SK-N-SH (cell line): ENCODE measurements around the gene MSL3B.

Source experiments
- CTCF ChIA-PET: fragments of 300-600, 350-600 bp; formaldehyde crosslinking; extraction: SDS; loops from one replicate; lab custom pipeline; 2021; lab: Yijun Ruan, JAX
- POLR2A ChIA-PET: fragments of 350-600 bp; sonication (Branson Sonifier 250); formaldehyde crosslinking; extraction: SDS; loops from one replicate; lab custom pipeline; 2020; ENCODE audit warnings: antibody characterized with exemption, inconsistent platforms; lab: Yijun Ruan, JAX
- DNase-seq: peaks from one replicate; pipeline ENCODE4 v3.0.0; 2012
- H2AFZ ChIP-seq: fragments of 200-600 bp; sonication (generic); 2 replicates; pipeline ENCODE4 v1.8.1; 2016; ENCODE audit warnings: antibody characterized with exemption, mild to moderate bottlenecking, low read depth
- H3F3A ChIP-seq: fragments of 200-600 bp; sonication (generic); replicated peaks from 2 replicates; pipeline ENCODE3; 2016; ENCODE audit warnings: antibody characterized with exemption, mild to moderate bottlenecking; ENCODE audit not compliant: insufficient read depth
- H3K27ac ChIP-seq, 2 experiments: fragments of 200-500 bp in 1 of 2; fragments of 200-600 bp in 1 of 2; sonication (Bioruptor generic) in 1 of 2; sonication (generic), shearing (Covaris generic) in 1 of 2; 2 replicates each; pipeline versions ENCODE4 v1.5.1 to v1.6.1; 2014 to 2016; ENCODE audit warnings: low read depth in 2 of 2, inconsistent platforms in 1 of 2, low read length in 1 of 2, mild to moderate bottlenecking in 1 of 2, mixed read lengths in 1 of 2
- H3K27me3 ChIP-seq: fragments of 200-600 bp; sonication (generic), shearing (Covaris generic); 2 replicates; pipeline ENCODE4 v1.6.1; 2016; ENCODE audit warnings: mixed run types; ENCODE audit not compliant: insufficient read depth
- H3K36me3 ChIP-seq, 2 experiments: fragments of 200-500 bp in 1 of 2; fragments of 200-600 bp in 1 of 2; sonication (Bioruptor generic) in 1 of 2; sonication (generic) in 1 of 2; replicated peaks in 1 of 2; 2 replicates each; pipeline versions ENCODE3 to v1.5.1; 2014 to 2016; ENCODE audit warnings: low read length in 1 of 2, mild to moderate bottlenecking in 1 of 2; ENCODE audit not compliant: insufficient read depth in 2 of 2, control insufficient read depth in 1 of 2
- H3K4me1 ChIP-seq, 2 experiments: fragments of 200-500 bp in 1 of 2; fragments of 200-600 bp in 1 of 2; sonication (Bioruptor generic) in 1 of 2; sonication (generic), shearing (Covaris generic) in 1 of 2; 2 replicates each; pipeline versions ENCODE4 v1.5.1 to v1.6.1; 2014 to 2016; ENCODE audit warnings: low read depth in 1 of 2, low read length in 1 of 2, mixed run types in 1 of 2; ENCODE audit not compliant: insufficient read depth in 2 of 2, control insufficient read depth in 1 of 2
- H3K4me2 ChIP-seq: fragments of 200-600 bp; sonication (generic), shearing (Covaris generic); 2 replicates; pipeline ENCODE4 v1.6.1; 2017; ENCODE audit warnings: mixed run types
- H3K4me3 ChIP-seq, 2 experiments: fragments of 200-500 bp in 1 of 2; fragments of 200-600 bp in 1 of 2; sonication (Bioruptor generic) in 1 of 2; sonication (generic), shearing (Covaris generic) in 1 of 2; 2 replicates each; pipeline versions ENCODE4 v1.5.1 to v1.8.1; 2014 to 2016; ENCODE audit warnings: low read depth in 2 of 2, inconsistent platforms in 1 of 2, low read length in 1 of 2, mild to moderate bottlenecking in 1 of 2, mixed read lengths in 1 of 2, moderate library complexity in 1 of 2
- H3K79me2 ChIP-seq: fragments of 200-600 bp; sonication (generic); 2 replicates; pipeline ENCODE4 v1.8.1; 2017; ENCODE audit warnings: mild to moderate bottlenecking; ENCODE audit not compliant: insufficient read depth
- H3K9ac ChIP-seq: fragments of 200-600 bp; sonication (generic); 2 replicates; pipeline ENCODE4 v1.6.1; 2017; ENCODE audit warnings: mixed run types
- H3K9me2 ChIP-seq: fragments of 200-600 bp; sonication (generic); 2 replicates; pipeline ENCODE4 v1.6.1; 2017; ENCODE audit warnings: mixed run types
- H3K9me3 ChIP-seq: fragments of 200-600 bp; sonication (generic); 2 replicates; pipeline ENCODE4 v1.6.1; 2017; ENCODE audit warnings: mixed run types, mild to moderate bottlenecking, moderate library complexity
- H4K20me1 ChIP-seq: fragments of 200-600 bp; sonication (generic); 2 replicates; pipeline ENCODE4 v1.6.1; 2017; ENCODE audit warnings: mild to moderate bottlenecking, mixed run types; ENCODE audit not compliant: insufficient read depth
- ELF1 ChIP-seq: IDR thresholded peaks from 2 replicates; pipeline ENCODE4 v1.4.0; 2012
- RAD21 ChIP-seq: IDR thresholded peaks from 2 replicates; pipeline ENCODE4 v1.6.1; 2012; ENCODE audit warnings: mild to moderate bottlenecking, low read length
- SIN3A ChIP-seq: IDR thresholded peaks from 2 replicates; pipeline ENCODE4 v1.6.1; 2012; ENCODE audit warnings: low read depth, mild to moderate bottlenecking, low read length, moderate library complexity, borderline replicate concordance
- WGBS: methylation state at CpG from one replicate; pipeline ENCODE4 v1.1.6; 2017; ENCODE audit warnings: low lambda C conversion rate; 5-methylcytosine and 5-hydroxymethylcytosine counted together
- TF ChIP-seq, protein P1 (sequence below): IDR thresholded peaks from 2 replicates; pipeline ENCODE4; 2012
- TF ChIP-seq, protein P2 (sequence below): IDR thresholded peaks from 2 replicates; pipeline ENCODE4 v1.4.0; 2012; ENCODE audit warnings: low read depth
- TF ChIP-seq, protein P3 (sequence below): fragments of 200-600 bp; sonication (generic); IDR thresholded peaks from 2 replicates; pipeline ENCODE4 v1.6.1; 2017; ENCODE audit warnings: antibody characterized with exemption, mild to moderate bottlenecking, moderate library complexity

Gene MSL3B

GRCh38 chr2:233819884-233820773, 48.1 kb downstream of the MSL3B start:
- H3K4me3 ChIP-seq: no peak overlapping the region
- H3K27me3 ChIP-seq: no peaks in the 10 kb centered on the region
- no peaks in the 10 kb centered on the region for H4K20me1 ChIP-seq
- DNase-seq: no peak
- H3F3A ChIP-seq: no peaks in the 10 kb centered on the region
- no peak overlapping the region for H3K4me2 ChIP-seq
- no peaks in the 10 kb centered on the region for H3K36me3 ChIP-seq
- H3K9me2 ChIP-seq: no peaks in the 10 kb centered on the region
- H3K9ac ChIP-seq: no peak overlapping the region
- POLR2A ChIA-PET: no interaction called here
- H3K79me2 ChIP-seq: no peaks in the 10 kb centered on the region
- no peaks in the 10 kb centered on the region for H3K9me3 ChIP-seq
- H2AFZ ChIP-seq: no peak overlapping the region
- no peak overlapping the region for H3K27ac ChIP-seq
- no peak for TF ChIP-seq ELF1
- TF ChIP-seq, protein P1, sequence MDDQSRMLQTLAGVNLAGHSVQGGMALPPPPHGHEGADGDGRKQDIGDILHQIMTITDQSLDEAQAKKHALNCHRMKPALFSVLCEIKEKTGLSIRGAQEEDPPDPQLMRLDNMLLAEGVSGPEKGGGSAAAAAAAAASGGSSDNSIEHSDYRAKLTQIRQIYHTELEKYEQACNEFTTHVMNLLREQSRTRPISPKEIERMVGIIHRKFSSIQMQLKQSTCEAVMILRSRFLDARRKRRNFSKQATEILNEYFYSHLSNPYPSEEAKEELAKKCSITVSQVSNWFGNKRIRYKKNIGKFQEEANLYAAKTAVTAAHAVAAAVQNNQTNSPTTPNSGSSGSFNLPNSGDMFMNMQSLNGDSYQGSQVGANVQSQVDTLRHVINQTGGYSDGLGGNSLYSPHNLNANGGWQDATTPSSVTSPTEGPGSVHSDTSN: no peak
- TF ChIP-seq, all 33 proteins: peak for 0
- CTCF ChIA-PET: no interaction called here
- H3K4me1 ChIP-seq: peaks cover 0 to 3% of the 10 kb centered on the region in 2 experiments; a peak in 1 of 4 replicates
- WGBS: 57% methylated on average over 3 of the region's 18 CpGs

GRCh38 chr2:233818639-233819621, 49.3 kb downstream of the MSL3B start:
- WGBS: 63% methylated on average over 13 of the region's 17 CpGs
- H3K9me3 ChIP-seq: no peaks in the 10 kb centered on the region
- no peak overlapping the region for H2AFZ ChIP-seq
- CTCF ChIA-PET: interaction anchor here (1.5 kb wide), 1 partner anchor 14 kb away, joined by 5 read pairs; no protein-coding TSS in a partner anchor
- TF ChIP-seq, protein P2, sequence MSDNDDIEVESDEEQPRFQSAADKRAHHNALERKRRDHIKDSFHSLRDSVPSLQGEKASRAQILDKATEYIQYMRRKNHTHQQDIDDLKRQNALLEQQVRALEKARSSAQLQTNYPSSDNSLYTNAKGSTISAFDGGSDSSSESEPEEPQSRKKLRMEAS: no peak
- no peak for TF ChIP-seq RAD21
- TF ChIP-seq, protein P3, sequence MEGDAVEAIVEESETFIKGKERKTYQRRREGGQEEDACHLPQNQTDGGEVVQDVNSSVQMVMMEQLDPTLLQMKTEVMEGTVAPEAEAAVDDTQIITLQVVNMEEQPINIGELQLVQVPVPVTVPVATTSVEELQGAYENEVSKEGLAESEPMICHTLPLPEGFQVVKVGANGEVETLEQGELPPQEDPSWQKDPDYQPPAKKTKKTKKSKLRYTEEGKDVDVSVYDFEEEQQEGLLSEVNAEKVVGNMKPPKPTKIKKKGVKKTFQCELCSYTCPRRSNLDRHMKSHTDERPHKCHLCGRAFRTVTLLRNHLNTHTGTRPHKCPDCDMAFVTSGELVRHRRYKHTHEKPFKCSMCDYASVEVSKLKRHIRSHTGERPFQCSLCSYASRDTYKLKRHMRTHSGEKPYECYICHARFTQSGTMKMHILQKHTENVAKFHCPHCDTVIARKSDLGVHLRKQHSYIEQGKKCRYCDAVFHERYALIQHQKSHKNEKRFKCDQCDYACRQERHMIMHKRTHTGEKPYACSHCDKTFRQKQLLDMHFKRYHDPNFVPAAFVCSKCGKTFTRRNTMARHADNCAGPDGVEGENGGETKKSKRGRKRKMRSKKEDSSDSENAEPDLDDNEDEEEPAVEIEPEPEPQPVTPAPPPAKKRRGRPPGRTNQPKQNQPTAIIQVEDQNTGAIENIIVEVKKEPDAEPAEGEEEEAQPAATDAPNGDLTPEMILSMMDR: no peak
- TF ChIP-seq SIN3A: no peak
- no peak overlapping the region for H3K9ac ChIP-seq
- POLR2A ChIA-PET: no interaction called here
- H4K20me1 ChIP-seq: no peaks in the 10 kb centered on the region
- H3K4me1 ChIP-seq: peaks cover 0 to 3% of the 10 kb centered on the region in 2 experiments; a peak in 1 of 4 replicates
- H3K27ac ChIP-seq: no peak overlapping the region
- H3K36me3 ChIP-seq: no peaks in the 10 kb centered on the region
- no peak for DNase-seq
- no peak overlapping the region for H3K4me2 ChIP-seq
- H3K9me2 ChIP-seq: no peaks in the 10 kb centered on the region
- H3K27me3 ChIP-seq: no peaks in the 10 kb centered on the region
- no peaks in the 10 kb centered on the region for H3F3A ChIP-seq
- H3K4me3 ChIP-seq: no peak overlapping the region
- H3K79me2 ChIP-seq: no peaks in the 10 kb centered on the region
